ENCODE results near the gene ETV6. TPM values are rescaled to one million over a fixed set of nuclear protein-coding genes. Genes with fewer than 3 reads are reported as not detected.
A peak's percentile ranks its signal among the peaks of the same experiment; 100 is the strongest.

The ETV6 gene
- total RNA-seq, 1 donor from 2014 or later: 117 TPM

DNA sequence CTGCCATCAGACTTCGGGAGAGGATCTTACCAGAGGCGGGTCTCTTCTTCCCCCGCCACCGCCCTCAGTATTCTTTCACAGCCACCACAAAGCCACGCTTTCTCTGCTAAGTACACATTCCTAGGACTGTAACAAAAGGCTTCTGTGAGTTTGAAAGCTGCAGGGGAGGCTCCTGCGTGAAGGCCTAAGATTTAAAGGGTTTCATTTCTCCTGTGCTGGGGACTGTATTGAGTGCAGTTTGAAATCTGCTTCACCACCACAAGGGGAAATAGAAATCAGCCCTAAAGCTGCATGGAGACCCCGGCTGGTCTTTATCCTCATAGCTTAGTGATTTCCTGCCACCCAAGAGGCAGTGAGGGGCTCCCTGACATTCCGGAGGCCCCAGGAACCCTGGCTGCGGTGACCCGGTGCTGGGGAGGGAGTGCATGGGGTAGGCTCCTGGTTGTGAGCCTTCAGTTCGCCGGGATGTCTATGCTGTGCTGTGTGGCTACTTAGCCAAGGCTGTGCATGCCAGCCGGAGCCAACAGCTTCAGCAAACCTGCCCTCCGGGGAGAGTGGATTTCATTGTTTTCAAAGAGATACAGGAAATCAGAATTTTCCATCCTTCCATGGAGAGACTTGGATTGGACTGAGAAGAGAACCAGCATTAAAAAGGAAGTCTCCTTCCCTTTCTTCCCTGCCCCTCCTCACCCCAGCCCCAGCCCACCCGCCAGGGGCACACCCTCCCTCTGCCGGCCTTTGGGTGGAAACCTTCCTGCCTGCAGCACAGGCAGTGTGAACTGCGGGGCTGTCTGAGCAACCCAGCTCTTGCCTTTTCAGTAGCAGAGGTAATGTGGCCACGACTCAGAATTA lies 163.3 kb downstream of the ETV6 start:
- Mint-ChIP-seq H3K36me3 (ENCODE audit: low read depth) (peaks cover 45% of the 10 kb centered on the region), H3K27ac (peak overlapping the region; percentile 91), H3K9me3 (no peaks in the 10 kb centered on the region), H3K27me3 (ENCODE audit: insufficient read depth) (no peaks in the 10 kb centered on the region), H3K4me1 (ENCODE audit: low read depth) (peaks cover 87% of the 10 kb centered on the region), H3K4me3 (peak overlapping the region; percentile 69)
- intact Hi-C loops (cut with micrococcal nuclease): loop anchor here (2.0 kb wide), 3 partner anchors 14 to 48 kb away; no protein-coding TSS in a partner anchor
- DNase-seq (ENCODE audit: low spot score): no peak

DNA sequence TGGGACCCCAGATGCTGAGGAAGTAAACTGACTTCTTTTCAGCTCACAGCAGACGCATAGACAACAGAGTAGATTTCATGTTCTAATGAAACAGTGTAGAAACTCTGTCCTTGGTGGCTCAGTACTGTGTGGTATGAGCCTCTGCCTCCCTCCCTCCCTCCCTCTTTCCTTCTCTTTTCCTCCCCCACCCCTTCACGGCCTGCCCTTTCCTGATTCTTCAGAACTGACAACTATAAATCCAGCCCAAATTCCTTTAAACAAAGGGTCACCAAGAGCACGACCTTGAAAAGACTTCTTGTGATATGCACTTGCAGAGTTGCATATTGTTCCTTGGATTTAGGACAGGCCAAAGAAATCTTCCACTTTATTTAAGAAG lies 164.0 kb downstream of the ETV6 start:
- H3K4me3 Mint-ChIP-seq: peak overlapping the region; percentile 59
- no peaks in the 10 kb centered on the region for H3K27me3 Mint-ChIP-seq (ENCODE audit: insufficient read depth)
- peaks cover 84% of the 10 kb centered on the region for H3K4me1 Mint-ChIP-seq (ENCODE audit: low read depth)
- H3K36me3 Mint-ChIP-seq (ENCODE audit: low read depth): peaks cover 43% of the 10 kb centered on the region
- intact Hi-C loops (cut with micrococcal nuclease): loop anchor here (2.0 kb wide), 3 partner anchors 15 to 49 kb away; no protein-coding TSS in a partner anchor
- H3K27ac Mint-ChIP-seq: peak overlapping the region; percentile 91
- no peaks in the 10 kb centered on the region for H3K9me3 Mint-ChIP-seq
- DNase-seq (ENCODE audit: low spot score): no peak

DNA sequence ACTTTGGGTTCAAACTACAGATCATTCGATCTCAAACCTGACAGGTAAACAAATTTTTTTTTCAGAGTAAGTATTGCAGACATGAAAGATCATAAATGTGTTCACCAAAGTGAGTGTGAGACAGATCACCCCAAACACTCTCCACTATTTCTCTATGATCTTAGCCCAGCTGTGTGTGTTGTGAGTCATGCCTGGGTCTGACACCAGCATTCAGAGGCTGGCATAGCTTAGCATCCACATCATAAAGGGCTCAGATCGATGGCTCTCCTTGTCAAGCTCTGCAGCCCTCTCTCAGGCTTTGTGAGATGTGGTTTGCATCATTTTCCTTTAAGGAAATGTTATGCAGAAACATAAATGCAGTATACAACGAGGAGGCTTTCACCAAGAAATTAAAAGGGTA lies 164.9 kb downstream of the ETV6 start:
- H3K36me3 Mint-ChIP-seq (ENCODE audit: low read depth): peaks cover 35% of the 10 kb centered on the region
- no peaks in the 10 kb centered on the region for H3K27me3 Mint-ChIP-seq (ENCODE audit: insufficient read depth)
- intact Hi-C loops (cut with micrococcal nuclease): loop anchor here (1.0 to 2.0 kb wide), 2 partner anchors 42 to 218 kb away; no protein-coding TSS in a partner anchor
- no peaks in the 10 kb centered on the region for H3K9me3 Mint-ChIP-seq
- DNase-seq (ENCODE audit: low spot score): no peak
- peaks cover 75% of the 10 kb centered on the region for H3K4me1 Mint-ChIP-seq (ENCODE audit: low read depth)
- H3K27ac Mint-ChIP-seq: peak overlapping the region; percentile 69
- H3K4me3 Mint-ChIP-seq: peak overlapping the region; percentile 13

DNA sequence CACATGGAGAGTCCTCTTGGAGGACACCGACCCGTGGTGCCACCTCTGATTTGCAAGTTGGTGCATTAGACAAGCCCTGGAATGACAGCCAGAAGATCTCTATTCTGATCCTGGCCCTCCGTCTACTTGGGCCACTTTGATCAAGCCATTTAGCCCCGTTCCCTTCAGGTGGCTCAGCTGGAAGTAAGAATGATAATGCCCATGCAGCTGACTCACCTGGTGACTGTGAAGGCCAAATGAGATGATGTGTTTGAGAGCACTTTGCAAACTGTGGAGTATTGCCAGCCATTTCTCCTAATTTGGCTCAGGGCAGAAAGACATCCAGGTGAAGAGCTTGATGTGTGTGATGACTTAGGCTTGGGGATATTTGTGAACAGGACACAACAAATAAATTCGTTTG lies 165.9 kb downstream of the ETV6 start:
- H3K4me3 Mint-ChIP-seq: no peak overlapping the region
- peak overlapping the region; percentile 24 for H3K27ac Mint-ChIP-seq
- H3K4me1 Mint-ChIP-seq (ENCODE audit: low read depth): peaks cover 70% of the 10 kb centered on the region
- no peaks in the 10 kb centered on the region for H3K9me3 Mint-ChIP-seq
- peaks cover 35% of the 10 kb centered on the region for H3K36me3 Mint-ChIP-seq (ENCODE audit: low read depth)
- intact Hi-C loops (cut with micrococcal nuclease): loop anchor here (2.0 kb wide), 1 partner anchor 217 kb away; no protein-coding TSS in a partner anchor
- DNase-seq (ENCODE audit: low spot score): no peak
- no peaks in the 10 kb centered on the region for H3K27me3 Mint-ChIP-seq (ENCODE audit: insufficient read depth)

DNA sequence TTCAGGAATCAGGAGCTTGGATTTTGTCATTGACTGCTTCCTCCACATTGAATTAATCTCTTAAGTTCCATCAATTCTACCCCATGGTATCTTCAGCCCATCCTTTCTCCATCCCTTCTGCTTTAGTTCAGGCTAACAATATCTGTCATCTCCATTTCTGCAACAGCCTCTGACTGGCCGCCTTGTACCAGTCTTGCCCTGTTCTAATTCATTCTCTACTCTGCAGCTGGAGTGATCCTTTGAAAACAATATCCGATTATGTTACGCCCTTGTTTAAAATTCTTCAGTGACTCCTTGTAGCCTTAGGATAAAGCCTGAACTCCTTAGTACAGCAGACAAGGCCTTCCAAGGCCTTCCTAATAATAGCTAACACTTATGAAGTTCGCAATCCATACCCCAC lies 170.2 kb downstream of the ETV6 start:
- no peaks in the 10 kb centered on the region for H3K27me3 Mint-ChIP-seq (ENCODE audit: insufficient read depth)

DNA sequence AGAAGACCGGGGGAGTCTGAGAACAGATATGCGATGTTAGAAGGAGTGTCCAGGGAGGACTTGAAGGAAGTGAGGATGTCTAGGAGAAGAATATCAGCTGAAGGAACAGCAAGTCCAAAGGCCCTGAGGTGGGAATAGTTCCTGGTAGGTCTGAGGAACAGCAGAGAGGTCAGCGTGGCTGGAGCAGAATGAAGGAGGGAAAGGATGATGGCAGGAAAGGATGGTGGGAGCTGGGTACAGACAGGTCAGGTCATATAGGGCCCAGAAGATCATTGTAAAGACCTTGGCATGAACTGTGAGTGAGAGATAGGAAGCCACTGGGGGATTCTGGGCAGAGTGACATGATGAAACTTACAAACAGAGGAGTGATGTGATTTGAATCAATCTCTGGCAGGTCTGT lies 171.0 kb downstream of the ETV6 start:
- H3K4me1 Mint-ChIP-seq (ENCODE audit: low read depth): peaks cover 62% of the 10 kb centered on the region
- no peaks in the 10 kb centered on the region for H3K27me3 Mint-ChIP-seq (ENCODE audit: insufficient read depth)
- no peak overlapping the region for H3K4me3 Mint-ChIP-seq
- no peaks in the 10 kb centered on the region for H3K9me3 Mint-ChIP-seq
- intact Hi-C loops (cut with micrococcal nuclease): no loop called here
- DNase-seq (ENCODE audit: low spot score): no peak
- H3K27ac Mint-ChIP-seq: no peak overlapping the region
- peaks cover 41% of the 10 kb centered on the region for H3K36me3 Mint-ChIP-seq (ENCODE audit: low read depth)

More for the DNA sequence above, 170.2 kb downstream of the ETV6 start:
- Mint-ChIP-seq H3K4me3 (no peak overlapping the region), H3K9me3 (no peaks in the 10 kb centered on the region), H3K27ac (no peak overlapping the region), H3K36me3 (ENCODE audit: low read depth) (peaks cover 40% of the 10 kb centered on the region), H3K4me1 (ENCODE audit: low read depth) (peaks cover 62% of the 10 kb centered on the region)
- intact Hi-C loops (cut with micrococcal nuclease): no loop called here
- no peak for DNase-seq (ENCODE audit: low spot score)

DNA sequence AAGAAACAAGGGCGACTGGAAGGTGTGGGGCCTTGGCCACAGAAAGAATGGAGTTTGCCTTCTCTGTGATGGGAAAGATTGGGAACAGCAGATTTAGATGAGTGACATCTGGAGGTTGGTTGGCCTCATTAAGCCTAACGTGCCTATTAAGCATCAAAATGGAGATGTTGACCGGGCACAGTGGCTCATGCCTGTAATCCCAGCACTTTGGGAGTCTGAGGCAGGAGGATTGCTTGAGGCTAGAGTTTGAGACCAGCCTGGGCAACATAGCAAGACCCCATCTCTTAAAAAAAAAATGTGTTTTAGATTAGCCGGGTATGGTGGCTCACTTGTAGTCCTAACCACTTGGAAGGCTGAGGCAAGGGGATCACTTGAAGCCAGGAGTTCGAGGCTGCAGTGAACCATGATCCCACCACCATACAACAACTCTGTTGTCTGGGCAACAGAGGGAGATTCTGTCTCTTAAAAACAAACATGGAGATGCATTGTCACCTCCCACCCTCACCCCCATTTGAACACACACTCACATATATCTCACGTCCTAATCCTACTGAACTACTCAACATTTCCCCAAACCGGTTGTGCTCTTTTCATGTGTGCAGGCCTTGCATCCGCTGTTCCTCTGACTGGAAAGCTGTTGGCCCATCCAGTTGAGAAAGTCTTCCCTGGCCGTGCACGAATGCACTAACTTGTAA lies 172.1 kb downstream of the ETV6 start:
- intact Hi-C loops (cut with micrococcal nuclease): no loop called here
- H3K27ac Mint-ChIP-seq: peak overlapping the region; percentile 85
- peaks cover 47% of the 10 kb centered on the region for H3K36me3 Mint-ChIP-seq (ENCODE audit: low read depth)
- H3K4me1 Mint-ChIP-seq (ENCODE audit: low read depth): peaks cover 64% of the 10 kb centered on the region
- peak overlapping the region; percentile 1 for H3K4me3 Mint-ChIP-seq
- no peaks in the 10 kb centered on the region for H3K9me3 Mint-ChIP-seq
- H3K27me3 Mint-ChIP-seq (ENCODE audit: insufficient read depth): no peaks in the 10 kb centered on the region
- DNase-seq (ENCODE audit: low spot score): no peak

DNA sequence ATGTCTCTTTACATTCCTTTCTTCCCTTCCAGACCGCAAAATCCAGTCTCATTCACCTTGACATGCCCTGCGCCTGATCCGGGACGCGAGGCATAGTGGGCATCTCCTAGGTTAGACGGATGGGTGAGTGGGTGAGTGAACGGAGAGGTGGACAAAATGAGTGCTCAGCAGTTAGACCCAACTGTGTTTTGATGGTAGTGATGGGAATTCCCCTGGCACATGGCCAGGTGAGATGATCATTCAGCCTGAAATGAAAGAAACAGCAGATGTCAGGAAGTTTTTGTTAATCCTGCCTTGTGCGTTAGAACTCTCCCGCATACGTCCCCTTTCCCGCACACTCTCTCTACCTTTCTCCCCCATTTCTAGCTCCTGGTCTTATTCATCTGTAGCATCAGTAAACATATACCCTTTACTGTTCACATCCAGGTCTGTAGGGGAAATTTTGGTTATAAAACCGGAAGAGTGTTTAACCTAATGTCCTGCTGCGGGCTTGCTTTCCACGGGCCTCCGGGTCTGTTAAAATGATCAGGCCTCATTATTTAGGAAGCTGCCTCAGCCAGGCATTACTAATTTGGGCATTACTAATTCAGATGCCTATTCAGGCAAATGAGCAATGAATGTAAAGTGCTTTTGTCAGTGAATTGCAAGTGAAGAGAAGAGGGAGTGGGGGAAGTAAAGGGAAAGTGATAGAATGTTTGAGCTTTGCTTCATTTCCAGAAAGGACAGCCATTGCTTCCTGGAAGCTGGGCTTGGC lies 172.8 kb downstream of the ETV6 start:
- intact Hi-C loops (cut with micrococcal nuclease): no loop called here
- Mint-ChIP-seq H3K4me1 (ENCODE audit: low read depth) (peaks cover 64% of the 10 kb centered on the region), H3K36me3 (ENCODE audit: low read depth) (peaks cover 52% of the 10 kb centered on the region), H3K9me3 (no peaks in the 10 kb centered on the region), H3K27me3 (ENCODE audit: insufficient read depth) (no peaks in the 10 kb centered on the region), H3K27ac (peak overlapping the region; percentile 85), H3K4me3 (peak overlapping the region; percentile 66)
- DNase-seq (ENCODE audit: low spot score): no peak

DNA sequence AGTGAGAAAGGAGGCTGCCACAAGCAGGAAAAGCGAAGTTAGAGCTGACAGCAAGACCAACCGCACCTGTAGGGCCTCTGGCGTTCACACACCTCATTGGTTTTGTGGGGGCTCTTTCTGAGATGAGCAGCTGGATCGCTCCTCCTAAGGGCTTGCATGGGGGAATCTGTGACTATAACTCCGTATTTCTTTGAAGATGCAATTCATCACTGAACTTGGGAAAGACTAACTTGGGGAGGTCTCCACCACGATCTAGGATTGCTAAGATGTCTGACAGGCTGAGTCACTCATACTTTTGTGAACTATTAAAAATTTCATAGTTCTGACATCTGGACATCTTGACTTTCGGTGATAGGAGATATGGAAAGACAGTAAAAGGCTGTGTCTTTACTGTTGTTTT lies 173.6 kb downstream of the ETV6 start:
- Mint-ChIP-seq H3K9me3 (no peaks in the 10 kb centered on the region), H3K4me3 (peak overlapping the region; percentile 3), H3K4me1 (ENCODE audit: low read depth) (peaks cover 57% of the 10 kb centered on the region), H3K36me3 (ENCODE audit: low read depth) (peaks cover 45% of the 10 kb centered on the region), H3K27me3 (ENCODE audit: insufficient read depth) (no peaks in the 10 kb centered on the region), H3K27ac (no peak overlapping the region)
- intact Hi-C loops (cut with micrococcal nuclease): no loop called here
- DNase-seq (ENCODE audit: low spot score): no peak

DNA sequence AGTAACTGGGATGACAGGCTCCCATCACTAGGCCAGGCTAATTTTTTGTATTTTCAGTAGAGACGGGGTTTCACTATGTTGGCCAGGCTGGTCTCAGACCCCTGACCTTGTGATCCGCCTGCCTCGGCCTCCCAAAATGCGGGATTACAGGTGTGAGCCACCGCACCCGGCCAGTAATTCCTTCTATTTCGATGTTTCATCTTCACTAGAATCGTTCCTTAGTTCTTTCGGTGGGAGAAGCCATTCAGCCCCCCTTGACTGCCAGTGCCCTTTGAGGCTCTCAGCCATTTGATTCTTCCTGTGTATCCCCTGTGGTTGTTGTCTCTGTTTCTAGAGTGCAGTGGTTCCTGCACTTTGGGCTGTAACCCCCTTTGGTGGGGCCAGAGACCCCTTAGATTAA lies 174.1 kb downstream of the ETV6 start:
- no peak overlapping the region for H3K4me3 Mint-ChIP-seq
- intact Hi-C loops (cut with micrococcal nuclease): no loop called here
- peaks cover 55% of the 10 kb centered on the region for H3K4me1 Mint-ChIP-seq (ENCODE audit: low read depth)
- peaks cover 45% of the 10 kb centered on the region for H3K36me3 Mint-ChIP-seq (ENCODE audit: low read depth)
- no peaks in the 10 kb centered on the region for H3K27me3 Mint-ChIP-seq (ENCODE audit: insufficient read depth)
- H3K9me3 Mint-ChIP-seq: no peaks in the 10 kb centered on the region
- DNase-seq (ENCODE audit: low spot score): no peak
- H3K27ac Mint-ChIP-seq: peak overlapping the region; percentile 53

DNA sequence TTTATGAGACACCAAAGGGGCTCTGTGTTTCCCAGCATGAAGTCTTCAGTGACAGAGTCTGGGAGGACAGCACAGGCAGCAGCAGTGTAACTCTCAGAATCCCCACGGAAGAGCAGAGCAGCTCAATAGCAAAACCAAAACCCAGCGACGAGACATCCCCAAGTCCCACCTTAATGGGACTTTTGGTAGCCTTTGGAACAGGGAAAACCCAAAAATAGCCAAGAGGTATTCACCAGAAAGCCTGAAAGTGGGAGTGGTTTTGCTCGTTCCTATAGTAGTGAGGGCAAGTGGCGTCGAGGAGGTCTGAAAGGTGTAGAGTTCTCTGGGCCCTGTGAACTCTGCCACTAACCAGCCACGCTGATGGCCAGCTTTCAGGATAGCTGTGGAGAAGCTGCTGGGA lies 174.6 kb downstream of the ETV6 start:
- intact Hi-C loops (cut with micrococcal nuclease): no loop called here
- peak overlapping the region; percentile 53 for H3K27ac Mint-ChIP-seq

DNA sequence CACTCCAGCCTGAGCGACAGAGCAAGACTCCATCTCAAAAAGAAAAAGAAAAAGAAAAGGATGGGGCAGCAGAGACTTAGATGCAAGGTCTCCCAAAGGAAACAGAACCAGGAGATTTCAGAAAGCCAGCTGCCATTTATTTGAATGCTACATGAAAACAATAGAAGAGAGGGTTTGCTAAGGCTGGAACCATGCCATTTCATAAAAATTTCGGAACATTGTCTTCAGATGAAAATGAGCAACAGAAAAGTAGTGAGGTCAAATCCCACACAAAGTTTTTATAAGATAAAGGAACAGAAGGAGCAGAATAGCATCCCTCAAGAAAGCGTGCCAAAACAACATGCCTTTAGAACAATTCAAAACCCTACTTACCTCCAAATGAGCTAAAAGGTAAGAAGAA lies 175.3 kb downstream of the ETV6 start:
- no peak for DNase-seq (ENCODE audit: low spot score)
- Mint-ChIP-seq H3K4me1 (ENCODE audit: low read depth) (peaks cover 55% of the 10 kb centered on the region), H3K36me3 (ENCODE audit: low read depth) (peaks cover 45% of the 10 kb centered on the region), H3K27me3 (ENCODE audit: insufficient read depth) (no peaks in the 10 kb centered on the region), H3K27ac (peak overlapping the region; percentile 54), H3K9me3 (no peaks in the 10 kb centered on the region), H3K4me3 (no peak overlapping the region)
- intact Hi-C loops (cut with micrococcal nuclease): loop anchor here (5.0 kb wide), 1 partner anchor 242 kb away; no protein-coding TSS in a partner anchor

More for the DNA sequence above, 174.6 kb downstream of the ETV6 start:
- no peak for DNase-seq (ENCODE audit: low spot score)
- Mint-ChIP-seq H3K4me1 (ENCODE audit: low read depth) (peaks cover 55% of the 10 kb centered on the region), H3K27me3 (ENCODE audit: insufficient read depth) (no peaks in the 10 kb centered on the region), H3K9me3 (no peaks in the 10 kb centered on the region), H3K4me3 (no peak overlapping the region), H3K36me3 (ENCODE audit: low read depth) (peaks cover 45% of the 10 kb centered on the region)

All from activated T-helper 1 cell treated with anti-CD3 and anti-CD28 coated beads, Interleukin-12 subunit alpha, Interleukin-12 subunit beta, Interleukin-2, Interleukin-4 antibody, amounts not matched to agents 30 ng/mL and 10 ng/mL and 1 ng/mL, durations not matched to agents 14 hours and 24 hours and 36 hours (primary cell).